Sigmoid colon (tissue), 7 donors: Measurements from ENCODE around the gene SLC10A1. TPM values are rescaled to one million over a fixed set of nuclear protein-coding genes. Genes with fewer than 3 reads are reported as not detected.

ENCODE experiments used
- DNase-seq: peaks from one replicate; pipeline ENCODE4 v3.0.0-alpha.2; 2019
- H3K27ac ChIP-seq, 4 donors: fragments of 200-600 bp; sonication (generic); one replicate each; pipeline ENCODE4 v1.5.1; 2016 to 2019; ENCODE audit warnings: mild to moderate bottlenecking in 1 of 4
- H3K27me3 ChIP-seq, 3 donors: fragments of 200-600 bp; sonication (generic); one replicate each; pipeline ENCODE4 v1.5.1; 2019; ENCODE audit warnings: mild to moderate bottlenecking in 1 of 3
- H3K36me3 ChIP-seq, 4 donors: fragments of 200-600 bp; sonication (generic); one replicate each; pipeline ENCODE4 v1.5.1; 2016 to 2019
- H3K4me1 ChIP-seq, 4 donors: fragments of 200-600 bp; sonication (generic); one replicate each; pipeline ENCODE4 v1.5.1; 2017 to 2019
- H3K4me3 ChIP-seq, 4 donors: fragments of 200-600 bp; sonication (generic); one replicate each; pipeline ENCODE4 v1.5.1; 2017 to 2019; ENCODE audit warnings: mild to moderate bottlenecking in 2 of 4, moderate library complexity in 1 of 4
- H3K9me3 ChIP-seq, 4 donors: fragments of 200-600 bp in 3 of 4; sonication (generic) in 3 of 4; one replicate each; pipeline versions ENCODE4 v1.5.1 to v1.6.1; 2013 to 2019
- CTCF ChIP-seq, 4 experiments: fragments of 450-650 bp in 3 of 4; fragments of 200-600 bp in 1 of 4; IDR thresholded peaks; one replicate each; pipeline ENCODE4 v1.5.1; 2016 to 2019; ENCODE audit warnings: antibody characterized with exemption in 4 of 4, mild to moderate bottlenecking in 3 of 4, moderate library complexity in 2 of 4
- EP300 ChIP-seq, 4 donors: sonication (generic); formaldehyde crosslinking; IDR thresholded peaks; one replicate each; pipeline ENCODE4 v1.6.1; 2017; ENCODE audit warnings: antibody characterized with exemption in 4 of 4
- POLR2A ChIP-seq, 2 donors: fragments of 450-650 bp; IDR thresholded peaks; one replicate each; pipeline ENCODE4 v1.6.1; 2016; ENCODE audit warnings: antibody characterized with exemption in 2 of 2, mild to moderate bottlenecking in 2 of 2, moderate library complexity in 2 of 2
- POLR2AphosphoS5 ChIP-seq, 4 donors: sonication (generic); formaldehyde crosslinking; IDR thresholded peaks; one replicate each; pipeline ENCODE4 v1.6.1; 2017; ENCODE audit warnings: antibody characterized with exemption in 4 of 4
- WGBS, 2 donors: extraction: QIAGEN DNeasy Blood & Tissue Kit; methylation state at CpG; one replicate each; pipeline ENCODE4 v1.1.7; 2013; 5-methylcytosine and 5-hydroxymethylcytosine counted together
- intact Hi-C: fragments of 100-400 bp; cut with DNase I; formaldehyde crosslinking; loops from one replicate; pipeline ENCODE4 v1.15.1; 2023
- polyA plus RNA-seq, 3 donors: library from polyadenylated mRNA; stranded (reverse); fragments of 200-250 nt; gene quantifications; one replicate each; pipeline ENCODE4 v1.2.3, GENCODE V29; 2013
- total RNA-seq, 4 donors: library from RNA; depleted of rRNA; stranded (reverse); fragments of >200 nt; gene quantifications; one replicate each; pipeline ENCODE4 v1.1.0, GENCODE V29; 2016
- donor health status: healthy with polysubstance abuse.
- donor health status: Bipolar disorder and iron deficiency.
- donor health status: healthy.

Gene SLC10A1
- total and polyA plus RNA-seq, 7 donors = not detected

DNA sequence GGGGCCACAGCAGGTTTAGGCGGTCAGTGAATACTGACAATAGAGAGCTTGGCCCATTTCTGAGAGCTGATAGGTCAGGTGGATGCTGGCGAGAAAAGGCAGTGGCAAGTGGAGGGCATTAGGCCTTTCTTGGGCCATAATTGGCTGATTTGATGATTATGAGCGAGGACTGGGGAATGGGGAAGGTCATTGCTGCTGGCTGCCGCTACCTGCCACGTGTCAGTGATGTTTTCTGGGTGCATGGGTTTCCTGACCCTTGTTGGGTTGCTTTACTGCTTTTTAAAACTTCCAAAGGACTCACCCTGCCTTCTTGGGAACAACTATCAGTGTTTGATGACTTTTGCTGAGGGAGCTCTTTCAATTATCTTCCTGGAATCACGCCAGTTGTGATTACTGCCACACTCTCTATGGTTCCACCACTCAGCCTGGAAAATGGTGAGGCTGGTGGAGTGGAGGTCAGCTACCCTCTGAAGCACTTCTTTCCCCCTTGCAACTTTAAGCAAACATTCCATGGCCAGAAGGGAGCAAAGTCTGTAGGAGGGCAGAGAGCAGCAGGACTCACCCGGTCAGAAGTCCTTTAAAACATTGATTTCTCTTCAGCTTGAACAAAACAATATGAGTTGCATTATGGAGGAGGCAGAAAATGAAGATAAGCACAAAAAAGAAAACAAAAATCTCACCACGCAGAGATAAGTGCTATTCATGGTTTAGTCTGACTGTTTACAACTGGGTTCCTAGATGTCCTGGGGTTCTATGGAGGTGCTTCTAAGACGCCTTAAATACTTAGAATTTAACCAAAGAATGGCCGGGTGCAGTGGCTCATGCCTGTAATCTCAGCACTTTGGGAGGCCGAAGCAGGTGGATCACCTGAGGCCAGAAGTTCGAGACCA lies 12.1 kb upstream of the SLC10A1 start:
- no peak for DNase-seq
- Histone ChIP-seq H3K27me3 (peaks cover 0 to 10% (median 0%) of the 10 kb centered on the region in 3 donors), H3K27ac (no peak overlapping the region), H3K4me1 (no peaks in the 10 kb centered on the region), H3K9me3 (no peaks in the 10 kb centered on the region), H3K4me3 (no peak overlapping the region), H3K36me3 (no peaks in the 10 kb centered on the region)
- TF ChIP-seq CTCF (IDR thresholded peaks at IDR 0.05) (no peak), EP300 (IDR thresholded peaks at IDR 0.05) (no peak), POLR2AphosphoS5 (IDR thresholded peaks at IDR 0.05) (no peak), POLR2A (IDR thresholded peaks at IDR 0.05) (no peak)
- intact Hi-C loops = no loop called here
- 81 to 85% methylated on average over 12 of the region's 12 CpGs for WGBS, 2 donors

- WGBS, 2 donors = 84 to 97% methylated on average over 1 of the region's 1 CpG
These were observed 10.2 kb upstream of the SLC10A1 start for GRCh38 chr14:69807192-69807591.

GRCh38 chr14:69804902-69805301 lies 7.9 kb upstream of the SLC10A1 start:
- WGBS, 2 donors = 91 to 94% methylated on average over 2 of the region's 2 CpGs
- intact Hi-C loops = no loop called here
- TF ChIP-seq POLR2A (IDR thresholded peaks at IDR 0.05) (no peak), EP300 (IDR thresholded peaks at IDR 0.05) (no peak), CTCF (IDR thresholded peaks at IDR 0.05) (no peak), POLR2AphosphoS5 (IDR thresholded peaks at IDR 0.05) (no peak)

More at GRCh38 chr14:69807192-69807591, 10.2 kb upstream of the SLC10A1 start:
- no peak for TF ChIP-seq POLR2AphosphoS5 (IDR thresholded peaks at IDR 0.05)
- no peak for TF ChIP-seq CTCF (IDR thresholded peaks at IDR 0.05)
- no peak for TF ChIP-seq EP300 (IDR thresholded peaks at IDR 0.05)
- TF ChIP-seq POLR2A (IDR thresholded peaks at IDR 0.05) = no peak
- no peak for DNase-seq
- H3K27me3 ChIP-seq = peaks cover 0 to 5% (median 0%) of the 10 kb centered on the region in 3 donors
- no peak overlapping the region for H3K27ac ChIP-seq
- no peak overlapping the region for H3K4me3 ChIP-seq
- H3K9me3 ChIP-seq = no peaks in the 10 kb centered on the region
- no peaks in the 10 kb centered on the region for H3K36me3 ChIP-seq
- intact Hi-C loops = no loop called here
- H3K4me1 ChIP-seq = no peaks in the 10 kb centered on the region

GRCh38 chr14:69803753-69804152 lies 6.7 kb upstream of the SLC10A1 start:
- H3K27ac ChIP-seq = no peak overlapping the region
- H3K4me1 ChIP-seq = no peaks in the 10 kb centered on the region
- H3K9me3 ChIP-seq = no peaks in the 10 kb centered on the region
- H3K27me3 ChIP-seq = no peaks in the 10 kb centered on the region
- DNase-seq = no peak
- no peak for TF ChIP-seq POLR2AphosphoS5 (IDR thresholded peaks at IDR 0.05)
- TF ChIP-seq POLR2A (IDR thresholded peaks at IDR 0.05) = no peak
- no peak for TF ChIP-seq EP300 (IDR thresholded peaks at IDR 0.05)
- no peak for TF ChIP-seq CTCF (IDR thresholded peaks at IDR 0.05)
- H3K36me3 ChIP-seq = no peaks in the 10 kb centered on the region
- intact Hi-C loops = no loop called here
- H3K4me3 ChIP-seq = no peak overlapping the region

More at GRCh38 chr14:69804902-69805301, 7.9 kb upstream of the SLC10A1 start:
- Histone ChIP-seq H3K4me3 (no peak overlapping the region), H3K36me3 (no peaks in the 10 kb centered on the region), H3K27me3 (no peaks in the 10 kb centered on the region), H3K27ac (no peak overlapping the region), H3K9me3 (no peaks in the 10 kb centered on the region), H3K4me1 (no peaks in the 10 kb centered on the region)
- no peak for DNase-seq
